ENCODE results near the gene RARA. TPM values are rescaled to one million over a fixed set of nuclear protein-coding genes. Genes with fewer than 3 reads are reported as not detected.
A peak's percentile ranks its signal among the peaks of the same experiment; 100 is the strongest.

RARA gene
- total and polyA plus RNA-seq, 2 experiments from 2014 or later, result 7.4 to 15.9 TPM

DNA sequence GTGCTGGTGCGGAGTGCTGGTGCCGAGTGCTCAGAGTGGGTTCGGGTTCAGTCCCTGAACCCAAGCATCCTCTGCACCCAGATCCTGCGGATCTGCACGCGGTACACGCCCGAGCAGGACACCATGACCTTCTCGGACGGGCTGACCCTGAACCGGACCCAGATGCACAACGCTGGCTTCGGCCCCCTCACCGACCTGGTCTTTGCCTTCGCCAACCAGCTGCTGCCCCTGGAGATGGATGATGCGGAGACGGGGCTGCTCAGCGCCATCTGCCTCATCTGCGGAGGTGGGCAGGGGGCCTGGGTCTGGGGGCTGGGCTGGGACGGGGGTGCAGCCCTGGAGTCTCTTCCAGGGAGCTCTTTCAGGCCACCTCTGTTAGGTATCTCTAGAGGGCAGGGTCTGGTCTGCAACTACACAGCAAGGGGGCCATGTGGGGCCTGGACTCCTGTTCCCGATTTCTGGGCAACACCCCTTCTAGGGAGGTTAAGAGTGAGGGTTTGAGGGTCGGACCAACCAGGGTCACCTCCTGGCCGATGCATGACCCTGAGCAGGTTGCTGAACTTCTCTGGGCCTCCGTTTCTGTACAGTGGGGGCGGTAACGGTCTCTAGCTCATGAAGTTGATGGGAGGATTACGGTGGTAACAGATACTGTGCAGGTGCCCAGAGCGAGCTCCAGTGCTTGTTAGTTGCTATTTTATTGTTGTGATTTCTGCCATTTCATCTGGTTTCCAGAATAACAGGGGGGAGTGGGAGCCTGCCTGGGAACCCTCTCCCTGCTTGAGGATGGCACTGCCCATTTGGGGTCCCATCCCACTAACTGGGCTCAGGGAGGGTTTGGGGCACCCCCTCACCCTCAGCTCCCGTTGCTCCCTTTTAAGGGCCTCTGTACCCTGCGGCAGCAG lies 45.5 kb downstream of the RARA start:
- Histone ChIP-seq H3K27me3 (ENCODE audit: insufficient read depth) (peaks cover 8% of the 10 kb centered on the region), H3K27ac (ENCODE audit: low read depth) (no peak overlapping the region), H3K79me2 (replicated peaks; ENCODE audit: insufficient read depth) (no peaks in the 10 kb centered on the region), H3K9me2 (ENCODE audit: insufficient read depth) (no peaks in the 10 kb centered on the region), H3F3A (replicated peaks; ENCODE audit: low read depth) (0 out of 2 replicates have a peak, but pooled peaks cover 4% of the 10 kb centered on the region), H3K4me1 (ENCODE audit: insufficient read depth) (peaks cover 43% of the 10 kb centered on the region), H4K20me1 (replicated peaks; ENCODE audit: insufficient read depth) (peaks cover 6% of the 10 kb centered on the region; the same call in 1 of the 2 replicates), H3K36me3 (ENCODE audit: insufficient read depth) (no peaks in the 10 kb centered on the region), H2AFZ (no peak overlapping the region), H3K4me2 (no peak overlapping the region), H3K4me3 (no peak overlapping the region)
- ATAC-seq (no peak), DNase-seq (ENCODE audit: low spot score) (no peak)
- no peaks in the 10 kb centered on the region for H3K9me3 Mint-ChIP-seq
- peaks cover 57% of the 10 kb centered on the region for H3K4me1 Mint-ChIP-seq
- TF ChIP-seq CTCF (conservative IDR thresholded peaks at IDR 0.05; ENCODE audit: low read depth in 2 of 2) (0 out of 4 replicates have a peak, but pooled peaks of 1 of the 2 experiments have one; percentile 7), NANOG (IDR thresholded peaks at IDR 0.05; ENCODE audit: borderline replicate concordance) (no peak)
- H3K27ac Mint-ChIP-seq, result no peak overlapping the region; the same call in 1 of the 2 replicates
- no peak overlapping the region for H3K4me3 Mint-ChIP-seq
- peaks cover 33% of the 10 kb centered on the region for H3K27me3 Mint-ChIP-seq (ENCODE audit: insufficient read depth, low read depth, poor library complexity)
- H3K36me3 Mint-ChIP-seq (ENCODE audit: low read depth), result peaks cover 35% of the 10 kb centered on the region

GRCh38 chr17:40355123-40355803 lies 46.3 kb downstream of the RARA start:
- no peak overlapping the region for H3K4me3 ChIP-seq

More at GRCh38 chr17:40355123-40355803, 46.3 kb downstream of the RARA start:
- DNase-seq (ENCODE audit: low spot score) (peak; percentile 88), ATAC-seq (peak; percentile 85)
- Histone ChIP-seq H3K9me2 (ENCODE audit: insufficient read depth) (no peaks in the 10 kb centered on the region), H3K4me2 (0 out of 2 replicates have a peak overlapping the region, but pooled peaks have one; percentile 26), H3F3A (replicated peaks; ENCODE audit: low read depth) (peaks cover 4% of the 10 kb centered on the region; the same call in 1 of the 2 replicates), H3K36me3 (ENCODE audit: insufficient read depth) (no peaks in the 10 kb centered on the region), H2AFZ (no peak overlapping the region), H3K27ac (ENCODE audit: low read depth) (no peak overlapping the region), H3K27me3 (ENCODE audit: insufficient read depth) (peaks cover 3% of the 10 kb centered on the region; the same call in 1 of the 2 replicates), H3K79me2 (replicated peaks; ENCODE audit: insufficient read depth) (no peaks in the 10 kb centered on the region), H3K4me1 (ENCODE audit: insufficient read depth) (peaks cover 39% of the 10 kb centered on the region), H4K20me1 (replicated peaks; ENCODE audit: insufficient read depth) (peaks cover 4% of the 10 kb centered on the region; the same call in 1 of the 2 replicates)
- H3K9me3 Mint-ChIP-seq, result no peaks in the 10 kb centered on the region
- H3K4me3 Mint-ChIP-seq, result no peak overlapping the region
- peak overlapping the region; percentile 80; the same call in 1 of the 2 replicates for H3K27ac Mint-ChIP-seq
- peaks cover 27% of the 10 kb centered on the region for H3K36me3 Mint-ChIP-seq (ENCODE audit: low read depth)
- TF ChIP-seq CTCF (conservative IDR thresholded peaks at IDR 0.05; ENCODE audit: low read depth in 2 of 2), result peak; percentile 86 to 100
- no peak for TF ChIP-seq EZH2phosphoT487 (IDR thresholded peaks at IDR 0.05; ENCODE audit: unreplicated experiment)
- H3K4me1 Mint-ChIP-seq, result peaks cover 53% of the 10 kb centered on the region
- H3K27me3 Mint-ChIP-seq (ENCODE audit: insufficient read depth, low read depth, poor library complexity), result peaks cover 29% of the 10 kb centered on the region
